G401.6 (cell line): Measurements from ENCODE around the gene NDUFAF5.

Experiments used
- FAIRE-seq: peaks from 2 replicates; lab custom pipeline; 2012; peaks lifted over from hg19 to GRCh38; lab: Jason Lieb, UNC

Gene NDUFAF5

GRCh38 chr20:13824459-13824858 is 39.6 kb downstream of the NDUFAF5 start:
- no peak for FAIRE-seq

GRCh38 chr20:13825465-13825864 is 40.6 kb downstream of the NDUFAF5 start:
- FAIRE-seq: no peak

- no peak for FAIRE-seq
Measured at GRCh38 chr20:13831476-13831875, 46.6 kb downstream of the NDUFAF5 start.

GRCh38 chr20:13838664-13839063 is 53.8 kb downstream of the NDUFAF5 start:
- FAIRE-seq: no peak

- FAIRE-seq: no peak
Measured at GRCh38 chr20:13839421-13840092, 54.7 kb downstream of the NDUFAF5 start.

- FAIRE-seq: no peak
Measured at GRCh38 chr20:13840093-13840465, 55.3 kb downstream of the NDUFAF5 start.

GRCh38 chr20:13841206-13841605 is 56.4 kb downstream of the NDUFAF5 start:
- no peak for FAIRE-seq

- FAIRE-seq: no peak
Measured at GRCh38 chr20:13844296-13844695, 59.5 kb downstream of the NDUFAF5 start.

- FAIRE-seq: no peak
Measured at GRCh38 chr20:13851279-13851678, 66.5 kb downstream of the NDUFAF5 start.

- FAIRE-seq: no peak
Measured at GRCh38 chr20:13852306-13852705, 67.5 kb downstream of the NDUFAF5 start.

- FAIRE-seq: no peak
Measured at GRCh38 chr20:13855613-13856012, 70.8 kb downstream of the NDUFAF5 start.

- no peak for FAIRE-seq
Measured at GRCh38 chr20:13856354-13856753, 71.5 kb downstream of the NDUFAF5 start.

- no peak for FAIRE-seq
Measured at GRCh38 chr20:13857304-13857703, 72.5 kb downstream of the NDUFAF5 start.

GRCh38 chr20:13857961-13858360 is 73.1 kb downstream of the NDUFAF5 start:
- FAIRE-seq: no peak

GRCh38 chr20:13858439-13858838 is 73.6 kb downstream of the NDUFAF5 start:
- no peak for FAIRE-seq

GRCh38 chr20:13858871-13859270 is 74.0 kb downstream of the NDUFAF5 start:
- no peak for FAIRE-seq

GRCh38 chr20:13862245-13862644 is 77.4 kb downstream of the NDUFAF5 start:
- no peak for FAIRE-seq

- no peak for FAIRE-seq
Measured at GRCh38 chr20:13863244-13863643, 78.4 kb downstream of the NDUFAF5 start.

GRCh38 chr20:13865156-13865555 is 80.3 kb downstream of the NDUFAF5 start:
- FAIRE-seq: no peak

- no peak for FAIRE-seq
Measured at GRCh38 chr20:13865791-13866351, 81.0 kb downstream of the NDUFAF5 start.

- FAIRE-seq: no peak
Measured at GRCh38 chr20:13868331-13868730, 83.5 kb downstream of the NDUFAF5 start.

- no peak for FAIRE-seq
Measured at GRCh38 chr20:13870170-13870748, 85.4 kb downstream of the NDUFAF5 start.
